K562 (cell line): Measurements from ENCODE around the gene FETUB. TPM values are rescaled to one million over a fixed set of nuclear protein-coding genes. Genes with fewer than 3 reads are reported as not detected.

Source experiments
- CREB5 ChIP-seq: fragments of 250-450 bp; sonication (Bioruptor Pico); IDR thresholded peaks from 2 replicates; pipeline ENCODE4 v1.5.0; 2020; ENCODE audit warnings: mild to moderate bottlenecking
- CREM ChIP-seq: IDR thresholded peaks from 2 replicates; pipeline ENCODE4 v1.6.1; 2014; ENCODE audit warnings: antibody characterized with exemption, low read depth
- EP300 ChIP-seq: IDR thresholded peaks from 2 replicates; pipeline ENCODE4 v1.6.1; 2012; ENCODE audit warnings: low read length, improper control_type of control experiment
- HDGF ChIP-seq: fragments of 450-650 bp; IDR thresholded peaks from 2 replicates; pipeline ENCODE4 v1.6.1; 2016
- MCM7 ChIP-seq, 2 experiments: fragments of 450-650 bp; IDR thresholded peaks; 2 replicates each; pipeline ENCODE4 v1.6.1; 2016 to 2018
- MEF2A ChIP-seq: IDR thresholded peaks from 2 replicates; pipeline ENCODE4 v1.6.1; 2011; ENCODE audit warnings: low read depth, mild to moderate bottlenecking, low read length, moderate library complexity; ENCODE audit not compliant: control insufficient read depth
- NCOA2 ChIP-seq, 2 experiments: fragments of 450-650 bp; IDR thresholded peaks; 2 replicates each; pipeline ENCODE4 v1.6.1; 2018; ENCODE audit warnings: mild to moderate bottlenecking in 2 of 2, moderate library complexity in 1 of 2; ENCODE audit not compliant: partially characterized antibody in 2 of 2
- NCOA6 ChIP-seq: fragments of 450-650 bp; IDR thresholded peaks from 2 replicates; pipeline ENCODE4 v1.6.1; 2017; ENCODE audit warnings: mild to moderate bottlenecking
- PHB ChIP-seq: fragments of 250-450 bp; sonication (Bioruptor Pico); IDR thresholded peaks from 2 replicates; pipeline ENCODE4 v1.5.0; 2021
- PRDM10 ChIP-seq: fragments of 450-650 bp; IDR thresholded peaks from 2 replicates; pipeline ENCODE4 v1.6.1; 2018; ENCODE audit not compliant: partially characterized antibody
- RBM17 ChIP-seq: fragments of 200-400 bp; formaldehyde crosslinking; IDR thresholded peaks from 2 replicates; pipeline ENCODE4 v1.6.1; 2017; ENCODE audit warnings: low read depth, mild to moderate bottlenecking, low read length, borderline replicate concordance
- TEAD1 ChIP-seq, 2 experiments: fragments of 450-650 bp in 1 of 2; sonication (generic) in 1 of 2; formaldehyde crosslinking; IDR thresholded peaks; 2 replicates each; pipeline versions ENCODE4 v1.4.0 to v1.8.0; 2020 to 2022; ENCODE audit warnings: mild to moderate bottlenecking in 2 of 2, missing genetic modification reagents in 1 of 2
- TSC22D4 ChIP-seq: fragments of 450-650 bp; IDR thresholded peaks from 2 replicates; pipeline ENCODE4 v1.6.1; 2016; ENCODE audit warnings: missing genetic modification characterization, missing biosample characterization, control low read depth
- ZBED1 ChIP-seq: IDR thresholded peaks from 2 replicates; pipeline ENCODE4 v1.6.1; 2014
- ZBTB9 ChIP-seq: fragments of 450-650 bp; formaldehyde crosslinking; IDR thresholded peaks from 2 replicates; pipeline ENCODE4 v1.4.0; 2020; ENCODE audit warnings: mild to moderate bottlenecking, moderate library complexity
- ZNF445 ChIP-seq: fragments of 250-450 bp; sonication (Bioruptor Pico); IDR thresholded peaks from 2 replicates; pipeline ENCODE4 v1.4.0; 2020; ENCODE audit warnings: low read depth, mild to moderate bottlenecking, moderate library complexity
- polyA plus RNA-seq, 8 experiments: library from polyadenylated mRNA; depleted of rRNA in 4 of 8; stranded (reverse) in 5 of 8; unstranded in 3 of 8; fragments of >200 nt; fragmentation: Nextera tagmentation in 2 of 8; fragmentation: Illumina TruSeq in 1 of 8; extraction: Ambion mirVana in 2 of 8; extraction: Trizol in 1 of 8; gene quantifications; 2 replicates each; pipeline versions ENCODE4 v1.2.1 to v1.2.3, GENCODE V29; 2011 to 2014; ENCODE audit warnings: inconsistent platforms in 1 of 8, missing spikeins in 1 of 8
- total RNA-seq, 7 experiments: library from RNA; depleted of rRNA in 6 of 7; stranded (reverse); fragments of >200 nt in 6 of 7; fragmentation: Illumina TruSeq in 2 of 7; extraction: Trizol in 2 of 7; gene quantifications; 2 replicates each; pipeline versions ENCODE4 v1.2.1 to v1.2.3, GENCODE V29; 2011 to 2021; ENCODE audit warnings: low replicate concordance in 1 of 7
- TF ChIP-seq, protein P1 (sequence below): fragments of 250-450 bp; sonication (Bioruptor Pico); IDR thresholded peaks from 2 replicates; pipeline ENCODE4 v1.8.0; 2021; ENCODE audit warnings: mild to moderate bottlenecking, moderate library complexity
- TF ChIP-seq, protein P2 (sequence below): sonication (generic); formaldehyde crosslinking; IDR thresholded peaks from 2 replicates; pipeline ENCODE4 v1.8.0; 2022; ENCODE audit warnings: mild to moderate bottlenecking, missing genetic modification reagents

FETUB gene
- total and polyA plus RNA-seq, 9 of the 15 experiments (the other 6 are each of a cell fraction or from before 2014, with no cell fraction given), result not detected

DNA sequence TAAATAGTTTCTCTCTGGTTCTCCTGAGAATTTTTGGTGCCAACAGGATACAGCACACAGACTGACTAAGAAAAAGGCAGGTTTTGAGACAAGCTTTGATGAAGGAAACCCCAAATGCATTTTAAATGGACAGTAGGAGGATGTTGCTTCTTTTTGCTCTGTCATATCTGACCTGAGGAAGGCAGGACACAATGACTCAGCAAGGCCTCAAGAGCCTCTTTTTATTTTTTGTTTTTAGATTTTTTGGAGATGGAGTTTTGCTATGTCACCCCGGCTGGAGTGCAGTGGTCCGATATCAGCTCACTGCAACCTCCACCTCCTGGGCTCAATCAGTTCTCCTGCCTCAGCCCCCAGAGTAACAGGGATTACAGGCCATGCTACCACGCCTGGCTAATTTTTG is 60.1 kb downstream of the FETUB start (continued):
- TF ChIP-seq PRDM10 (peak; percentile 71), ZBTB9 (CRISPR knock-in tag) (no peak), NCOA2 (IDR thresholded peaks at IDR 0.05; ENCODE audit: partially characterized antibody in 2 of 2) (peak in 1 of 2 experiments; percentile 32), HDGF (no peak), MEF2A (no peak), TEAD1 (CRISPR knock-in tag; IDR thresholded peaks at IDR 0.05) (no peak), CREB5 (CRISPR knock-in tag) (no peak), PHB (CRISPR knock-in tag) (no peak), CREM (peak; percentile 19; the same call in 1 of the 2 replicates), MCM7 (IDR thresholded peaks at IDR 0.05) (no peak), RBM17 (no peak), TSC22D4 (tag) (no peak), NCOA6 (0 out of 2 replicates have a peak, but pooled peaks have one; percentile 36), ZBED1 (no peak), ZNF445 (CRISPR knock-in tag) (no peak), EP300 (peak; percentile 91)
- TF ChIP-seq, protein P1, sequence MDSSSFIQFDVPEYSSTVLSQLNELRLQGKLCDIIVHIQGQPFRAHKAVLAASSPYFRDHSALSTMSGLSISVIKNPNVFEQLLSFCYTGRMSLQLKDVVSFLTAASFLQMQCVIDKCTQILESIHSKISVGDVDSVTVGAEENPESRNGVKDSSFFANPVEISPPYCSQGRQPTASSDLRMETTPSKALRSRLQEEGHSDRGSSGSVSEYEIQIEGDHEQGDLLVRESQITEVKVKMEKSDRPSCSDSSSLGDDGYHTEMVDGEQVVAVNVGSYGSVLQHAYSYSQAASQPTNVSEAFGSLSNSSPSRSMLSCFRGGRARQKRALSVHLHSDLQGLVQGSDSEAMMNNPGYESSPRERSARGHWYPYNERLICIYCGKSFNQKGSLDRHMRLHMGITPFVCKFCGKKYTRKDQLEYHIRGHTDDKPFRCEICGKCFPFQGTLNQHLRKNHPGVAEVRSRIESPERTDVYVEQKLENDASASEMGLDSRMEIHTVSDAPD (CRISPR knock-in tag), result no peak
- TF ChIP-seq, protein P2, sequence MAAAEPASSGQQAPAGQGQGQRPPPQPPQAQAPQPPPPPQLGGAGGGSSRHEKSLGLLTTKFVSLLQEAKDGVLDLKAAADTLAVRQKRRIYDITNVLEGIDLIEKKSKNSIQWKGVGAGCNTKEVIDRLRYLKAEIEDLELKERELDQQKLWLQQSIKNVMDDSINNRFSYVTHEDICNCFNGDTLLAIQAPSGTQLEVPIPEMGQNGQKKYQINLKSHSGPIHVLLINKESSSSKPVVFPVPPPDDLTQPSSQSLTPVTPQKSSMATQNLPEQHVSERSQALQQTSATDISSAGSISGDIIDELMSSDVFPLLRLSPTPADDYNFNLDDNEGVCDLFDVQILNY (CRISPR knock-in tag), result no peak
